HL-60 (cell line): ENCODE data around the gene MYOF.

Experiments
- DNase-seq, 2 experiments: peaks; one replicate each; pipeline ENCODE4 v3.0.0-alpha.2; 2010 to 2020; ENCODE audit warnings: low read depth in 1 of 2, low spot score in 1 of 2
- H3K27ac ChIP-seq: fragments of 250-450 bp; sonication (Bioruptor Pico); replicated peaks from 2 replicates; pipeline ENCODE4 v1.5.1; 2020; ENCODE audit warnings: mild to moderate bottlenecking, moderate library complexity
- H3K27me3 ChIP-seq: fragments of 250-450 bp; sonication (Bioruptor Pico); 2 replicates; pipeline ENCODE4 v1.5.1; 2021; ENCODE audit warnings: mild to moderate bottlenecking, moderate library complexity; ENCODE audit not compliant: insufficient read depth, poor library complexity, severe bottlenecking
- H3K4me3 ChIP-seq: replicated peaks from 2 replicates; pipeline ENCODE4 v1.5.1; 2011; ENCODE audit warnings: mild to moderate bottlenecking, control low read depth, low read length; ENCODE audit not compliant: insufficient read depth
- CTCF ChIP-seq: IDR thresholded peaks from one replicate; pipeline ENCODE4 v1.5.1; 2011; ENCODE audit warnings: low read length, control low read depth, inconsistent platforms; ENCODE audit not compliant: insufficient read depth
- GABPA ChIP-seq: IDR thresholded peaks from 2 replicates; pipeline ENCODE4 v1.6.1; 2012; ENCODE audit warnings: low read depth
- POLR2AphosphoS5 ChIP-seq: IDR thresholded peaks from 2 replicates; pipeline ENCODE4 v1.6.1; 2012; ENCODE audit warnings: low read depth
- REST ChIP-seq: IDR thresholded peaks from 2 replicates; pipeline ENCODE4 v1.6.1; 2012; ENCODE audit warnings: low read depth; ENCODE audit not compliant: insufficient replicate concordance
- SPI1 ChIP-seq: IDR thresholded peaks from 2 replicates; pipeline ENCODE4 v1.6.1; 2012; ENCODE audit warnings: low read depth, mild to moderate bottlenecking, borderline replicate concordance

The MYOF gene

DNA sequence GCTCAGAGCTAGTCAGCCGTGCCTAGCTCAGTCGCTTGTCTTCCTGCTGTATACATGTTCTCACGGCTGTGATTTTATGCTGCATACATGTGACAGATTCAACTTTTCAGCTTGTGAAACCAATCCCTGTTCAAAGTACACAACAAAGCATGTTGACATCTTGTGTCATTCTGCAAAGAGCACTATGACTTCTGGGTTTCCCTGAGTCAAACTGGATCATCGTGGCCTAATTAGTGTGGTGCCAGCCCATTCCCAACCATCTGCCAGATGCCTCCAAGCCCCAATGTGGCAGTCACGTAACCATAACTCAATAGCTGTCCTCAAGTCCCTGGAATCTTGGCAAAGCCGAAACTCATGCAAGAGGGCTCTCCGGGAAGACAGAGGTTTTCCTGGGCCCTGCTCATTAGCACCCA, 144.8 kb downstream of the MYOF start:
- no peak overlapping the region for H3K27ac ChIP-seq
- no peak overlapping the region for H3K4me3 ChIP-seq
- H3K27me3 ChIP-seq, result no peaks in the 10 kb centered on the region
- DNase-seq, result no peak
- no peak for TF ChIP-seq SPI1
- no peak for TF ChIP-seq POLR2AphosphoS5
- no peak for TF ChIP-seq CTCF
- TF ChIP-seq REST, result no peak
- TF ChIP-seq GABPA, result no peak

- TF ChIP-seq CTCF (no peak), SPI1 (no peak), REST (no peak), POLR2AphosphoS5 (no peak), GABPA (no peak)
- H3K27me3 ChIP-seq, result no peaks in the 10 kb centered on the region
- DNase-seq, result no peak
These were observed 145.5 kb downstream of the MYOF start for GRCh38 chr10:93336678-93337077.

GRCh38 chr10:93336110-93336509, 146.0 kb downstream of the MYOF start:
- Histone ChIP-seq H3K27me3 (no peaks in the 10 kb centered on the region), H3K27ac (no peak overlapping the region), H3K4me3 (no peak overlapping the region)
- DNase-seq, result no peak
- no peak for TF ChIP-seq SPI1
- TF ChIP-seq REST, result no peak
- TF ChIP-seq CTCF, result no peak
- TF ChIP-seq GABPA, result no peak
- TF ChIP-seq POLR2AphosphoS5, result no peak

More at GRCh38 chr10:93336678-93337077, 145.5 kb downstream of the MYOF start:
- H3K4me3 ChIP-seq, result no peak overlapping the region
- H3K27ac ChIP-seq, result no peak overlapping the region
